Fibroblast of the aortic adventitia (primary cell): ENCODE results near the gene SLC12A4. TPM values are rescaled to one million over a fixed set of nuclear protein-coding genes. Genes with fewer than 3 reads are reported as not detected.
A peak's percentile ranks its signal among the peaks of the same experiment; 100 is the strongest.

Experiments used
- DNase-seq: peaks from one replicate; pipeline ENCODE4 v3.0.0-alpha.2; 2010; ENCODE audit warnings: low read depth
- H3K4me3 ChIP-seq: 2 replicates; pipeline ENCODE4 v1.5.1; 2011; ENCODE audit warnings: low read depth, mild to moderate bottlenecking, control low read depth, low read length, moderate library complexity
- CTCF ChIP-seq: IDR thresholded peaks from 2 replicates; pipeline ENCODE4 v1.5.1; 2011; ENCODE audit warnings: mild to moderate bottlenecking, low read length, control low read depth, inconsistent platforms; ENCODE audit not compliant: insufficient read depth
- total RNA-seq: library from RNA; depleted of rRNA; stranded (reverse); fragments of >200 nt; gene quantifications from 2 replicates; pipeline ENCODE4 v1.2.3, GENCODE V29; 2012; ENCODE audit warnings: low replicate concordance

The SLC12A4 gene
- total RNA-seq, 1 donor, result 65.6 TPM

GRCh38 chr16:67935101-67935401 lies 33.4 kb downstream of the SLC12A4 start:
- no peak for DNase-seq
- no peak for TF ChIP-seq CTCF
- peak overlapping the region; percentile 96 for H3K4me3 ChIP-seq

GRCh38 chr16:67934306-67935100 lies 33.9 kb downstream of the SLC12A4 start:
- no peak for DNase-seq
- no peak for TF ChIP-seq CTCF
- H3K4me3 ChIP-seq, result peak overlapping the region; percentile 96

GRCh38 chr16:67933805-67934204 lies 34.6 kb downstream of the SLC12A4 start:
- DNase-seq, result no peak
- H3K4me3 ChIP-seq, result no peak overlapping the region
- no peak for TF ChIP-seq CTCF

GRCh38 chr16:67932462-67932840 lies 36.0 kb downstream of the SLC12A4 start:
- H3K4me3 ChIP-seq, result no peak overlapping the region
- no peak for DNase-seq
- no peak for TF ChIP-seq CTCF

GRCh38 chr16:67931712-67932461 lies 36.5 kb downstream of the SLC12A4 start, which contains the start of gene CTRL:
TSS of gene CTRL (minus strand) at chr16:67931862. CDS start at chr16:67931852, 10 bp downstream.
- DNase-seq, result no peak
- H3K4me3 ChIP-seq, result no peak within 1 kb of the TSS
- TF ChIP-seq CTCF, result peak; percentile 33

GRCh38 chr16:67930678-67931211 lies 37.7 kb downstream of the SLC12A4 start:
- H3K4me3 ChIP-seq, result no peak overlapping the region
- DNase-seq, result no peak
- TF ChIP-seq CTCF, result no peak
